GM23338 (cell line): Measurements from ENCODE around the gene EDDM13. TPM values are rescaled to one million over a fixed set of nuclear protein-coding genes. Genes with fewer than 3 reads are reported as not detected.

Source experiments
- ATAC-seq: fragments of 200-7000 bp; cut with Tn5 transposase; 3 replicates; pipeline ENCODE4 v1.9.1; 2020
- DNase-seq: peaks from one replicate; pipeline ENCODE4 v3.0.0-alpha.2; 2015; ENCODE audit warnings: low spot score
- H2AFZ ChIP-seq: fragments of 200-600 bp; sonication (generic); 2 replicates; pipeline ENCODE4 v1.8.0; 2016; ENCODE audit warnings: antibody characterized with exemption, mild to moderate bottlenecking, moderate library complexity
- H3F3A ChIP-seq: fragments of 200-600 bp; sonication (generic); replicated peaks from 2 replicates; pipeline ENCODE4 v1.8.0; 2017; ENCODE audit warnings: antibody characterized with exemption, mixed run types, low read depth
- H3K27ac ChIP-seq: fragments of 200-600 bp; sonication (generic); 2 replicates; pipeline ENCODE4 v1.6.1; 2016; ENCODE audit warnings: low read depth
- H3K27me3 ChIP-seq: fragments of 200-600 bp; sonication (generic); 2 replicates; pipeline ENCODE4 v1.8.0; 2016; ENCODE audit warnings: mild to moderate bottlenecking, mixed run types, moderate library complexity; ENCODE audit not compliant: insufficient read depth
- H3K36me3 ChIP-seq: fragments of 200-600 bp; sonication (generic); 2 replicates; pipeline ENCODE4 v1.8.0; 2016; ENCODE audit warnings: mild to moderate bottlenecking; ENCODE audit not compliant: insufficient read depth
- H3K4me1 ChIP-seq: fragments of 200-600 bp; sonication (generic); 2 replicates; pipeline ENCODE4 v1.8.0; 2016; ENCODE audit warnings: mild to moderate bottlenecking, moderate library complexity; ENCODE audit not compliant: insufficient read depth
- H3K4me2 ChIP-seq: fragments of 200-600 bp; sonication (generic); 2 replicates; pipeline ENCODE4 v1.7.1; 2017; ENCODE audit warnings: mixed run types
- H3K4me3 ChIP-seq: fragments of 200-600 bp; sonication (generic); 2 replicates; pipeline ENCODE4 v1.6.1; 2016; ENCODE audit warnings: mixed run types
- H3K79me2 ChIP-seq: fragments of 200-600 bp; sonication (generic); replicated peaks from 2 replicates; pipeline ENCODE4 v1.8.0; 2017; ENCODE audit warnings: mild to moderate bottlenecking; ENCODE audit not compliant: insufficient read depth
- H3K9me2 ChIP-seq: fragments of 200-600 bp; sonication (generic); 2 replicates; pipeline ENCODE4 v1.8.0; 2017; ENCODE audit not compliant: insufficient read depth
- H4K20me1 ChIP-seq: fragments of 200-600 bp; sonication (generic); replicated peaks from 2 replicates; pipeline ENCODE4 v1.8.0; 2017; ENCODE audit warnings: mild to moderate bottlenecking; ENCODE audit not compliant: insufficient read depth
- H3K27ac Mint-ChIP-seq: 2 replicates; pipeline ENCODE4 v1.8.0; 2020; ENCODE audit warnings: inconsistent platforms, mild to moderate bottlenecking, moderate library complexity, mixed read lengths
- H3K27me3 Mint-ChIP-seq: 3 replicates; pipeline ENCODE4 v1.8.0; 2022; ENCODE audit warnings: low read depth, mild to moderate bottlenecking, moderate library complexity, mixed read lengths, inconsistent platforms; ENCODE audit not compliant: insufficient read depth, poor library complexity
- H3K36me3 Mint-ChIP-seq: 3 replicates; pipeline ENCODE4 v1.8.0; 2021; ENCODE audit warnings: low read depth, mild to moderate bottlenecking, inconsistent platforms, moderate library complexity, mixed read lengths
- H3K4me1 Mint-ChIP-seq: 3 replicates; pipeline ENCODE4 v1.8.0; 2020; ENCODE audit warnings: mild to moderate bottlenecking, inconsistent platforms, mixed read lengths
- H3K4me3 Mint-ChIP-seq: 3 replicates; pipeline ENCODE4 v1.8.0; 2021; ENCODE audit warnings: moderate library complexity, mild to moderate bottlenecking, inconsistent platforms, mixed read lengths
- H3K9me3 Mint-ChIP-seq: 3 replicates; pipeline ENCODE4 v1.8.0; 2020; ENCODE audit warnings: moderate library complexity, mild to moderate bottlenecking, inconsistent platforms, mixed read lengths
- STAT1 ChIP-seq: IDR thresholded peaks from one replicate; pipeline ENCODE4 v1.6.1; 2016; ENCODE audit warnings: antibody characterized with exemption; ENCODE audit not compliant: unreplicated experiment
- ZNF114 ChIP-seq: fragments of 250-450 bp; sonication (Bioruptor Pico); IDR thresholded peaks from 2 replicates; pipeline ENCODE4 v1.5.0; 2020; ENCODE audit warnings: mild to moderate bottlenecking, moderate library complexity
- ZNF331 ChIP-seq: fragments of 250-450 bp; sonication (Bioruptor Pico); IDR thresholded peaks from 2 replicates; pipeline ENCODE4 v1.5.0; 2020; ENCODE audit warnings: low read depth, mild to moderate bottlenecking, moderate library complexity
- polyA plus RNA-seq: library from polyadenylated mRNA; unstranded; fragments of >200 nt; fragmentation: Nextera tagmentation; extraction: Ambion mirVana; gene quantifications from 2 replicates; pipeline ENCODE4 v1.2.1, GENCODE V29; 2016
- total RNA-seq: library from RNA; depleted of rRNA; stranded (reverse); fragments of >200 nt; shearing (Covaris generic); gene quantifications from 2 replicates; pipeline ENCODE4 v1.2.3, GENCODE V29; 2014
- TF ChIP-seq, protein P1 (sequence below): IDR thresholded peaks from one replicate; pipeline ENCODE4 v1.6.1; 2018; ENCODE audit warnings: antibody characterized with exemption; ENCODE audit not compliant: unreplicated experiment
- TF ChIP-seq, protein P2 (sequence below), 2 experiments: fragments of 200-600 bp in 1 of 2; sonication (generic) in 1 of 2; conservative IDR thresholded peaks; 2 replicates each; pipeline versions ENCODE4 v1.5.1 to v1.6.1; 2016 to 2017; ENCODE audit warnings: antibody characterized with exemption in 2 of 2, low read depth in 2 of 2, mild to moderate bottlenecking in 2 of 2, moderate library complexity in 1 of 2

The EDDM13 gene
- total and polyA plus RNA-seq, 2 experiments from 2014 or later: 0.68 TPM; not detected in 1

DNA sequence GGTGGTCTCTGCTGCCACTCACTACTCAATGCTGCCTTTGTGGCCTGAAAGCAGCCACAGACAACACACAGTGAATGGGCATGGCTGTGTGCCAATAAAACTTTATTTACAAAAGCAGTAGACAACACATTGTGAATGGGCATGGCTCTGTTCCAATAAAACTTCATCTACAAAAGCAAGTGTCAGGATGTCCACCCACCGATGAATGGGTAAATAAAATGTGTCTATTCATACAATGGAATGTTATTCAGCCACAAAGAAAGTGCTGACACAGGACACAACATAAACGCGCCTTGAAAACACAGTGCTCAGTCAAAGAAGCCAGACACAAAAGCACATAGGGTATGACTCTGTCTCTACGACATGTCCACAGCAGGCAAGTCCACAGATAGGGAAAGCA lies 22.0 kb downstream of the EDDM13 start (continued):
- TF ChIP-seq, protein P1, sequence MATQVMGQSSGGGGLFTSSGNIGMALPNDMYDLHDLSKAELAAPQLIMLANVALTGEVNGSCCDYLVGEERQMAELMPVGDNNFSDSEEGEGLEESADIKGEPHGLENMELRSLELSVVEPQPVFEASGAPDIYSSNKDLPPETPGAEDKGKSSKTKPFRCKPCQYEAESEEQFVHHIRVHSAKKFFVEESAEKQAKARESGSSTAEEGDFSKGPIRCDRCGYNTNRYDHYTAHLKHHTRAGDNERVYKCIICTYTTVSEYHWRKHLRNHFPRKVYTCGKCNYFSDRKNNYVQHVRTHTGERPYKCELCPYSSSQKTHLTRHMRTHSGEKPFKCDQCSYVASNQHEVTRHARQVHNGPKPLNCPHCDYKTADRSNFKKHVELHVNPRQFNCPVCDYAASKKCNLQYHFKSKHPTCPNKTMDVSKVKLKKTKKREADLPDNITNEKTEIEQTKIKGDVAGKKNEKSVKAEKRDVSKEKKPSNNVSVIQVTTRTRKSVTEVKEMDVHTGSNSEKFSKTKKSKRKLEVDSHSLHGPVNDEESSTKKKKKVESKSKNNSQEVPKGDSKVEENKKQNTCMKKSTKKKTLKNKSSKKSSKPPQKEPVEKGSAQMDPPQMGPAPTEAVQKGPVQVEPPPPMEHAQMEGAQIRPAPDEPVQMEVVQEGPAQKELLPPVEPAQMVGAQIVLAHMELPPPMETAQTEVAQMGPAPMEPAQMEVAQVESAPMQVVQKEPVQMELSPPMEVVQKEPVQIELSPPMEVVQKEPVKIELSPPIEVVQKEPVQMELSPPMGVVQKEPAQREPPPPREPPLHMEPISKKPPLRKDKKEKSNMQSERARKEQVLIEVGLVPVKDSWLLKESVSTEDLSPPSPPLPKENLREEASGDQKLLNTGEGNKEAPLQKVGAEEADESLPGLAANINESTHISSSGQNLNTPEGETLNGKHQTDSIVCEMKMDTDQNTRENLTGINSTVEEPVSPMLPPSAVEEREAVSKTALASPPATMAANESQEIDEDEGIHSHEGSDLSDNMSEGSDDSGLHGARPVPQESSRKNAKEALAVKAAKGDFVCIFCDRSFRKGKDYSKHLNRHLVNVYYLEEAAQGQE: no peak
- TF ChIP-seq ZNF331 (CRISPR knock-in tag) (no peak), STAT1 (no peak)

DNA sequence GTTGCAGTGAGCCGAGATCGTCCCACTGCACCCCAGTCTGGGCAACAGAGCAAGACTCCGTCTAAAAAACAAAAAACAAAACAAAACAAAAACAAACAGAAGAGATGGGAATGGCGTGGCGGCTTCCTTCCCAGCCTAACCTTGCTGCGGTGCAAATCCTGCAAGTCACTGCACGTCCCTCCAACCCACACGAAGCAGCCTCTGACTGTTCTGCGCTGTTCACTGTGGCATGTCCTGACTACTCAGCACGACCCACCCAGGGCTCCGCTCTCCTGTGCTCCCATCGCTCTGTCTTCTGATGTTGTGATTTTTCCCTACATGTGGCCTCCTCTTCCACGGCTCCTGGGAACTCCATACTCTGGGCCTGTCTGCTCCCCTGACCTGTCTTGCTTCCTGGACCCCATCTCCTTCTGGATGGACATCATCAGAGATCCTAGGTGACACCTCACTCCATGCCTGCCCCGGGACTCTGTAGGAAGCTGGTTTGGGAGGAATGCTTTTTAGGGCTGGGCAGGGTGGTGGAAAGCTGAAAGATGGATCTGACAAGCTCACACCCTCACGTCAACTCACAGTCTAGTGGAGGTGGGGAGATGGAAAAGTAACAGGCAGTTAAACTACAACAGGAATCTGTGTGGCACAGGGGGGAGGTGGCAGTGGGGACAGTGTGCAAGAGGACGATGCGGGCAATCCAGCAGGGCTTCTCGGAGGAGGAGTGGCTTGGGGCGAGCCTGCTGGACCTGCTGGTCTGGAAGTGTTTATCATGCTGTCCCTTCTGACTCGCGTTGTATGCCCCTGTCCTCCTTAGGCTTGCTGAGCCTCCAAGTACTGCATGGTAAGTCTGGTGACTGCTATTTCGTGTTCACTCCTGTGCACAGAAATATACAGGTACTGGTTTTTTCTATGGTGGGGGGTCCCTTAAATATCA lies 23.2 kb downstream of the EDDM13 start:
- H3K4me1 ChIP-seq: no peaks in the 10 kb centered on the region
- no peak overlapping the region for H3K4me3 ChIP-seq
- no peak for TF ChIP-seq ZNF114 (CRISPR knock-in tag)
- TF ChIP-seq, protein P2, sequence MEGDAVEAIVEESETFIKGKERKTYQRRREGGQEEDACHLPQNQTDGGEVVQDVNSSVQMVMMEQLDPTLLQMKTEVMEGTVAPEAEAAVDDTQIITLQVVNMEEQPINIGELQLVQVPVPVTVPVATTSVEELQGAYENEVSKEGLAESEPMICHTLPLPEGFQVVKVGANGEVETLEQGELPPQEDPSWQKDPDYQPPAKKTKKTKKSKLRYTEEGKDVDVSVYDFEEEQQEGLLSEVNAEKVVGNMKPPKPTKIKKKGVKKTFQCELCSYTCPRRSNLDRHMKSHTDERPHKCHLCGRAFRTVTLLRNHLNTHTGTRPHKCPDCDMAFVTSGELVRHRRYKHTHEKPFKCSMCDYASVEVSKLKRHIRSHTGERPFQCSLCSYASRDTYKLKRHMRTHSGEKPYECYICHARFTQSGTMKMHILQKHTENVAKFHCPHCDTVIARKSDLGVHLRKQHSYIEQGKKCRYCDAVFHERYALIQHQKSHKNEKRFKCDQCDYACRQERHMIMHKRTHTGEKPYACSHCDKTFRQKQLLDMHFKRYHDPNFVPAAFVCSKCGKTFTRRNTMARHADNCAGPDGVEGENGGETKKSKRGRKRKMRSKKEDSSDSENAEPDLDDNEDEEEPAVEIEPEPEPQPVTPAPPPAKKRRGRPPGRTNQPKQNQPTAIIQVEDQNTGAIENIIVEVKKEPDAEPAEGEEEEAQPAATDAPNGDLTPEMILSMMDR (conservative IDR thresholded peaks at IDR 0.05; ENCODE audit: low read depth in 2 of 2): no peak
- H3K27ac ChIP-seq: no peak overlapping the region
- H3F3A ChIP-seq: no peaks in the 10 kb centered on the region
- no peak for ATAC-seq
- H3K27me3 ChIP-seq: no peaks in the 10 kb centered on the region
- Mint-ChIP-seq H3K4me3 (no peak overlapping the region), H3K4me1 (no peaks in the 10 kb centered on the region), H3K27me3 (peaks cover 10% of the 10 kb centered on the region), H3K27ac (no peak overlapping the region), H3K36me3 (peaks cover 16% of the 10 kb centered on the region), H3K9me3 (peaks cover 4% of the 10 kb centered on the region; the same call in 2 of the 3 replicates)
- peak; percentile 5 for DNase-seq
- H3K9me2 ChIP-seq: no peaks in the 10 kb centered on the region; the same call in 1 of the 2 replicates
- H4K20me1 ChIP-seq: peaks cover 3% of the 10 kb centered on the region; the same call in 1 of the 2 replicates
- no peak overlapping the region for H2AFZ ChIP-seq
- H3K4me2 ChIP-seq: no peak overlapping the region
- H3K79me2 ChIP-seq: no peaks in the 10 kb centered on the region
- no peaks in the 10 kb centered on the region for H3K36me3 ChIP-seq

DNA sequence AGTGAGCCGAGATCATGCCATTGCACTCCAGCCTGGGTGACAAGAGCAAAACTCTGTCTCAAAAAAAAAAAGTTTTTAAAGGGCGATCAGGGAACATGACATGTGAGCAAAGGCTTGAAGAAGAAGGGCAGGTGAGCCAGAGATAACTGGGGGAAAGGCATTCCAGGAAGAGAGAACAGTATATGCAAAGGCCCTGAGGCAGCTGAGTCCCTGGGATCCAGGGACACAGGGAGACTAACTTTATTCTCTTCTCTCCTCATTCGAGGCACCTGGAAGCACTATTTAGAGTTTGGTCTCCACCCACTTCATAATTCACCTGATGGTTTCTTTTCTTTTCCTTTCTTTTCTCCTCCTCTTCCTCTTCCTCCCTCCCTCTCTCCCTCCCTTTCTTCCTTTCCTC lies 24.5 kb downstream of the EDDM13 start:
- H3K9me2 ChIP-seq: no peaks in the 10 kb centered on the region
- no peaks in the 10 kb centered on the region for H3F3A ChIP-seq
- no peaks in the 10 kb centered on the region for H3K4me1 ChIP-seq
- TF ChIP-seq, protein P1: no peak
- TF ChIP-seq STAT1: no peak
- H3K9me3 Mint-ChIP-seq: peaks cover 4% of the 10 kb centered on the region; the same call in 2 of the 3 replicates
- H3K36me3 Mint-ChIP-seq: peaks cover 14% of the 10 kb centered on the region
- H3K27me3 ChIP-seq: no peaks in the 10 kb centered on the region
- H3K4me3 ChIP-seq: no peak overlapping the region
- no peak overlapping the region for H3K27ac Mint-ChIP-seq
- DNase-seq (no peak), ATAC-seq (no peak)
- peaks cover 6% of the 10 kb centered on the region for H3K27me3 Mint-ChIP-seq
- no peaks in the 10 kb centered on the region for H3K79me2 ChIP-seq
- H3K4me1 Mint-ChIP-seq: no peaks in the 10 kb centered on the region
- no peaks in the 10 kb centered on the region for H3K36me3 ChIP-seq
- peaks cover 3% of the 10 kb centered on the region; the same call in 1 of the 2 replicates for H4K20me1 ChIP-seq
- no peak overlapping the region for H2AFZ ChIP-seq
- no peak overlapping the region for H3K27ac ChIP-seq
- H3K4me3 Mint-ChIP-seq: no peak overlapping the region
- H3K4me2 ChIP-seq: no peak overlapping the region
